MM.1S (cell line): ENCODE data around the gene TGFBR2.

Experiments
- DNase-seq: peaks from one replicate; pipeline ENCODE4 v3.0.0-alpha.2; 2015
- H2AFZ ChIP-seq: fragments of 300-600 bp; sonication (generic); 2 replicates; pipeline ENCODE4 v1.6.0; 2016; ENCODE audit warnings: antibody characterized with exemption, low read length
- H3F3A ChIP-seq: fragments of 300-600 bp; sonication (generic); 2 replicates; pipeline ENCODE4 v1.6.1; 2016; ENCODE audit warnings: mild to moderate bottlenecking, antibody characterized with exemption, low read length, moderate library complexity, mixed read lengths; ENCODE audit not compliant: insufficient read depth
- H3K27ac ChIP-seq: fragments of 300-600 bp; sonication (generic); 2 replicates; pipeline ENCODE4 v1.5.1; 2016; ENCODE audit warnings: mild to moderate bottlenecking, low read length
- H3K27me3 ChIP-seq: fragments of 300-600 bp; sonication (generic); replicated peaks from 2 replicates; pipeline ENCODE4 v1.6.0; 2016; ENCODE audit warnings: low read length; ENCODE audit not compliant: insufficient read depth
- H3K36me3 ChIP-seq: fragments of 300-600 bp; sonication (generic); replicated peaks from 2 replicates; pipeline ENCODE4 v1.6.1; 2016; ENCODE audit warnings: mild to moderate bottlenecking, low read length, mixed read lengths; ENCODE audit not compliant: insufficient read depth
- H3K4me1 ChIP-seq: fragments of 300-600 bp; sonication (generic); 2 replicates; pipeline ENCODE4 v1.6.1; 2016; ENCODE audit warnings: low read length, mixed read lengths
- H3K4me2 ChIP-seq: fragments of 300-600 bp; sonication (generic); 2 replicates; pipeline ENCODE4 v1.6.0; 2016; ENCODE audit warnings: low read depth, low read length
- H3K4me3 ChIP-seq: fragments of 300-600 bp; sonication (generic); 2 replicates; pipeline ENCODE4 v1.5.1; 2016; ENCODE audit warnings: low read length, mixed read lengths
- H3K79me2 ChIP-seq: fragments of 300-600 bp; sonication (generic); 2 replicates; pipeline ENCODE4 v1.6.1; 2016; ENCODE audit warnings: mixed run types, low read length, mixed read lengths
- H3K9ac ChIP-seq: fragments of 300-600 bp; sonication (generic); 2 replicates; pipeline ENCODE4 v1.6.1; 2016; ENCODE audit warnings: low read length, mixed read lengths
- H3K9me2 ChIP-seq: fragments of 300-600 bp; sonication (generic); replicated peaks from 2 replicates; pipeline ENCODE4 v1.6.1; 2016; ENCODE audit warnings: mild to moderate bottlenecking, low read length, mixed read lengths; ENCODE audit not compliant: insufficient read depth
- H3K9me3 ChIP-seq: fragments of 300-600 bp; sonication (generic); replicated peaks from 2 replicates; pipeline ENCODE4 v1.6.1; 2016; ENCODE audit warnings: mild to moderate bottlenecking, low read length, mixed read lengths; ENCODE audit not compliant: insufficient read depth
- H4K20me1 ChIP-seq: fragments of 300-600 bp; sonication (generic); 2 replicates; pipeline ENCODE4 v1.6.1; 2016; ENCODE audit warnings: mild to moderate bottlenecking, low read length, moderate library complexity, mixed read lengths; ENCODE audit not compliant: insufficient read depth
- CTCF ChIP-seq: fragments of 300-600 bp; sonication (generic); IDR thresholded peaks from 2 replicates; pipeline ENCODE4 v1.5.1; 2016; ENCODE audit warnings: antibody characterized with exemption, low read length, mixed read lengths
- EZH2 ChIP-seq: fragments of 300-600 bp; sonication (generic); optimal IDR thresholded peaks from 2 replicates; pipeline ENCODE3; 2017; ENCODE audit warnings: low read depth, mild to moderate bottlenecking, antibody characterized with exemption, low read length, mixed read lengths
- EZH2phosphoT487 ChIP-seq: fragments of 300-600 bp; sonication (generic); IDR thresholded peaks from 2 replicates; pipeline ENCODE4 v1.6.1; 2018; ENCODE audit warnings: antibody characterized with exemption, low read length

TGFBR2 gene

GRCh38 chr3:30741889-30742288 is 135.5 kb downstream of the TGFBR2 start:
- Histone ChIP-seq H4K20me1 (no peaks in the 10 kb centered on the region), H3F3A (no peaks in the 10 kb centered on the region), H3K4me1 (no peaks in the 10 kb centered on the region; the same call in 1 of the 2 replicates), H3K27ac (no peak overlapping the region), H3K9me2 (no peaks in the 10 kb centered on the region), H2AFZ (no peak overlapping the region), H3K4me2 (no peak overlapping the region), H3K36me3 (no peaks in the 10 kb centered on the region), H3K9ac (no peak overlapping the region), H3K4me3 (no peak overlapping the region), H3K9me3 (no peaks in the 10 kb centered on the region), H3K79me2 (no peaks in the 10 kb centered on the region), H3K27me3 (no peaks in the 10 kb centered on the region)
- TF ChIP-seq CTCF = no peak
- no peak for TF ChIP-seq EZH2
- TF ChIP-seq EZH2phosphoT487 = no peak
- DNase-seq = no peak

- peak; percentile 16 for DNase-seq
Measured at GRCh38 chr3:30742796-30743619, 136.6 kb downstream of the TGFBR2 start.

More at GRCh38 chr3:30742796-30743619, 136.6 kb downstream of the TGFBR2 start:
- no peaks in the 10 kb centered on the region for H3K36me3 ChIP-seq
- H3K79me2 ChIP-seq = no peaks in the 10 kb centered on the region
- no peak overlapping the region for H3K4me3 ChIP-seq
- no peak overlapping the region for H2AFZ ChIP-seq
- H3K9me2 ChIP-seq = no peaks in the 10 kb centered on the region
- no peak overlapping the region for H3K4me2 ChIP-seq
- no peaks in the 10 kb centered on the region for H4K20me1 ChIP-seq
- no peaks in the 10 kb centered on the region for H3K9me3 ChIP-seq
- no peaks in the 10 kb centered on the region for H3K27me3 ChIP-seq
- H3K9ac ChIP-seq = no peak overlapping the region
- TF ChIP-seq CTCF (no peak), EZH2phosphoT487 (no peak), EZH2 (no peak)
- no peaks in the 10 kb centered on the region; the same call in 1 of the 2 replicates for H3K4me1 ChIP-seq
- no peak overlapping the region for H3K27ac ChIP-seq
- no peaks in the 10 kb centered on the region for H3F3A ChIP-seq
